ENCODE data around the gene NDUFB11. TPM values are rescaled to one million over a fixed set of nuclear protein-coding genes. Genes with fewer than 3 reads are reported as not detected.

The NDUFB11 gene
- total RNA-seq, 1 experiment from 2014 or later: 110 TPM

GRCh38 chrX:47144626-47145394 lies at the start of gene NDUFB11, which contains the start of gene RBM10 (continued):
- TF ChIP-seq ARID4B (CRISPR knock-in tag; IDR thresholded peaks at IDR 0.05; ENCODE audit: borderline replicate concordance) (0 out of 2 replicates have a peak, but pooled peaks have one; percentile 28), SMAD3 (CRISPR knock-in tag; IDR thresholded peaks at IDR 0.05; ENCODE audit: borderline replicate concordance) (no peak), GRHL2 (CRISPR knock-in tag; IDR thresholded peaks at IDR 0.05; ENCODE audit: insufficient replicate concordance, severe bottlenecking) (no peak), ZNF219 (CRISPR knock-in tag; IDR thresholded peaks at IDR 0.05; ENCODE audit: borderline replicate concordance) (no peak), TEAD1 (CRISPR knock-in tag; IDR thresholded peaks at IDR 0.05) (no peak), KAT7 (CRISPR knock-in tag; IDR thresholded peaks at IDR 0.05; ENCODE audit: borderline replicate concordance) (no peak), ZNF425 (CRISPR knock-in tag; conservative IDR thresholded peaks at IDR 0.05) (no peak), ZNF416 (CRISPR knock-in tag; IDR thresholded peaks at IDR 0.05) (no peak), HMGXB4 (CRISPR knock-in tag; IDR thresholded peaks at IDR 0.05) (0 out of 2 replicates have a peak, but pooled peaks have one; percentile 26), ERG (CRISPR knock-in tag; IDR thresholded peaks at IDR 0.05) (no peak), USF2 (CRISPR knock-in tag; IDR thresholded peaks at IDR 0.05) (no peak), IRF2 (CRISPR knock-in tag; IDR thresholded peaks at IDR 0.05; ENCODE audit: borderline replicate concordance, low read depth) (no peak), MXD4 (CRISPR knock-in tag; IDR thresholded peaks at IDR 0.05; ENCODE audit: borderline replicate concordance) (no peak), OVOL2 (CRISPR knock-in tag; IDR thresholded peaks at IDR 0.05; ENCODE audit: borderline replicate concordance) (no peak), CREB1 (CRISPR knock-in tag; IDR thresholded peaks at IDR 0.05) (no peak), CBFB (CRISPR knock-in tag; IDR thresholded peaks at IDR 0.05; ENCODE audit: low read depth) (no peak), EMX1 (CRISPR knock-in tag; IDR thresholded peaks at IDR 0.05) (no peak), PRRX2 (CRISPR knock-in tag; IDR thresholded peaks at IDR 0.05) (no peak), HMGA2 (CRISPR knock-in tag; IDR thresholded peaks at IDR 0.05) (no peak), MYBL2 (CRISPR knock-in tag; IDR thresholded peaks at IDR 0.05) (no peak), ZNF317 (CRISPR knock-in tag; IDR thresholded peaks at IDR 0.05; ENCODE audit: borderline replicate concordance, low read depth) (no peak), AFF4 (CRISPR knock-in tag; IDR thresholded peaks at IDR 0.05; ENCODE audit: borderline replicate concordance) (no peak), USF1 (CRISPR knock-in tag; IDR thresholded peaks at IDR 0.05) (no peak)
